IMR-90 (cell line): Measurements from ENCODE around the gene ZNF57. TPM values are rescaled to one million over a fixed set of nuclear protein-coding genes. Genes with fewer than 3 reads are reported as not detected.
A peak's percentile ranks its signal among the peaks of the same experiment; 100 is the strongest.

Experiments
- ATAC-seq: fragments of 200-7000 bp; cut with Tn5 transposase; 2 replicates; pipeline ENCODE4 v1.9.1; 2020; ENCODE audit warnings: low read depth, mild to moderate bottlenecking, moderate library complexity
- BruUV-seq: library from RNA; stranded (reverse); fragments of 400-500 nt; replicated peaks from 2 replicates; lab custom pipeline; 2021; lab: Mats Ljungman, UMichigan
- CTCF ChIA-PET: fragments of 300-600 bp; formaldehyde crosslinking; extraction: SDS; loops from one replicate; lab custom pipeline; 2021; ENCODE audit warnings: antibody characterized with exemption; lab: Yijun Ruan, JAX
- POLR2A ChIA-PET: fragments of 300-600 bp; sonication (Branson Sonifier 250); formaldehyde crosslinking; loops from one replicate; lab custom pipeline; 2022; ENCODE audit warnings: antibody characterized with exemption; ENCODE audit not compliant: unreplicated experiment; lab: Charles Lee
- DNase-seq: peaks from one replicate; pipeline ENCODE4 v3.0.0; 2013
- H2AFZ ChIP-seq: replicated peaks from 2 replicates; pipeline ENCODE3; 2013; ENCODE audit warnings: low read length, mild to moderate bottlenecking; ENCODE audit not compliant: poor library complexity
- H2AK5ac ChIP-seq: 2 replicates; pipeline ENCODE4 v1.6.1; 2013; ENCODE audit warnings: low read depth, low read length, inconsistent platforms
- H2AK9ac ChIP-seq: replicated peaks from 2 replicates; pipeline ENCODE3; 2013; ENCODE audit warnings: mild to moderate bottlenecking, low read depth, low read length, moderate library complexity; ENCODE audit not compliant: poor library complexity
- H2BK120ac ChIP-seq: 2 replicates; pipeline ENCODE4 v1.6.1; 2013; ENCODE audit warnings: low read depth, low read length, inconsistent platforms
- H2BK15ac ChIP-seq: 3 replicates; pipeline ENCODE4 v1.6.1; 2013; ENCODE audit warnings: low read depth, low read length, inconsistent platforms
- H2BK20ac ChIP-seq: 2 replicates; pipeline ENCODE4 v1.6.1; 2013; ENCODE audit warnings: low read depth, mild to moderate bottlenecking, inconsistent platforms, low read length, moderate library complexity
- H2BK5ac ChIP-seq: 2 replicates; pipeline ENCODE4 v1.6.1; 2013; ENCODE audit warnings: mild to moderate bottlenecking, low read depth, low read length, inconsistent platforms; ENCODE audit not compliant: poor library complexity, severe bottlenecking
- H3K14ac ChIP-seq: replicated peaks from 2 replicates; pipeline ENCODE4 v1.6.1; 2013; ENCODE audit warnings: low read depth, low read length, inconsistent platforms
- H3K18ac ChIP-seq: 2 replicates; pipeline ENCODE4 v1.6.1; 2013; ENCODE audit warnings: low read depth, low read length, control low read depth
- H3K23ac ChIP-seq: 2 replicates; pipeline ENCODE4 v1.6.1; 2013; ENCODE audit warnings: low read depth, low read length, inconsistent platforms
- H3K27ac ChIP-seq: 2 replicates; pipeline ENCODE4 v1.5.1; 2013; ENCODE audit warnings: mild to moderate bottlenecking, control low read depth, low read length; ENCODE audit not compliant: insufficient read depth
- H3K27me3 ChIP-seq: 2 replicates; pipeline ENCODE4 v1.6.1; 2013; ENCODE audit warnings: low read length; ENCODE audit not compliant: control insufficient read depth, insufficient read depth
- H3K36me3 ChIP-seq: 2 replicates; pipeline ENCODE4 v1.6.1; 2013; ENCODE audit warnings: low read length, mixed read lengths; ENCODE audit not compliant: control insufficient read depth, insufficient read depth
- H3K4ac ChIP-seq: 2 replicates; pipeline ENCODE4 v1.6.1; 2013; ENCODE audit warnings: low read depth, low read length, inconsistent platforms
- H3K4me1 ChIP-seq: 2 replicates; pipeline ENCODE4 v1.6.1; 2013; ENCODE audit warnings: low read length, mixed read lengths; ENCODE audit not compliant: control insufficient read depth, insufficient read depth
- H3K4me2 ChIP-seq: 2 replicates; pipeline ENCODE4 v1.6.1; 2013; ENCODE audit warnings: low read depth, mild to moderate bottlenecking, control low read depth, low read length, moderate library complexity
- H3K4me3 ChIP-seq: 2 replicates; pipeline ENCODE4 v1.5.1; 2013; ENCODE audit warnings: low read depth, mild to moderate bottlenecking, control low read depth, low read length, moderate library complexity; ENCODE audit not compliant: insufficient read depth
- H3K56ac ChIP-seq: 2 replicates; pipeline ENCODE4 v1.6.1; 2013; ENCODE audit warnings: low read length, inconsistent platforms; ENCODE audit not compliant: insufficient read depth; ENCODE audit errors: extremely low read depth
- H3K79me1 ChIP-seq, 2 experiments: 2 replicates each; pipeline ENCODE4 v1.6.1; 2013; ENCODE audit warnings: low read length in 2 of 2, inconsistent platforms in 1 of 2, low read depth in 1 of 2
- H3K9ac ChIP-seq: 2 replicates; pipeline ENCODE4 v1.6.1; 2013; ENCODE audit warnings: low read depth, low read length, control low read depth
- H3K9me1 ChIP-seq: 2 replicates; pipeline ENCODE4 v1.6.1; 2013; ENCODE audit warnings: low read length, inconsistent platforms; ENCODE audit not compliant: insufficient read depth
- H3K9me3 ChIP-seq: 2 replicates; pipeline ENCODE4 v1.6.1; 2013; ENCODE audit warnings: low read length; ENCODE audit not compliant: control insufficient read depth, insufficient read depth
- H4K20me1 ChIP-seq: 2 replicates; pipeline ENCODE4 v1.6.1; 2013; ENCODE audit warnings: low read length, inconsistent platforms; ENCODE audit not compliant: insufficient read depth
- H4K5ac ChIP-seq: 2 replicates; pipeline ENCODE4 v1.6.1; 2013; ENCODE audit warnings: mild to moderate bottlenecking, low read depth, low read length, control low read depth
- H4K8ac ChIP-seq, 2 experiments: 2 replicates each; pipeline ENCODE4 v1.6.1; 2013; ENCODE audit warnings: low read depth in 2 of 2, low read length in 2 of 2, control low read depth in 1 of 2, inconsistent platforms in 1 of 2
- H4K91ac ChIP-seq: 2 replicates; pipeline ENCODE4 v1.6.1; 2013; ENCODE audit warnings: low read depth, low read length, inconsistent platforms; ENCODE audit not compliant: insufficient read depth
- CEBPB ChIP-seq: IDR thresholded peaks from 2 replicates; pipeline ENCODE4 v1.6.1; 2012; ENCODE audit warnings: low read depth, low read length, improper control_type of control experiment
- RAD21 ChIP-seq: IDR thresholded peaks from 2 replicates; pipeline ENCODE4 v1.6.1; 2012; ENCODE audit warnings: low read length, improper control_type of control experiment
- WGBS, 2 experiments: methylation state at CpG; one replicate each; pipeline versions ENCODE4 v1.1.5 to v1.1.7; 2013; ENCODE audit warnings: missing lambda C conversion rate in 2 of 2; ENCODE audit not compliant: insufficient read length in 1 of 2; ENCODE audit errors: extremely low coverage in 2 of 2; 5-methylcytosine and 5-hydroxymethylcytosine counted together
- dilution Hi-C: fragments of 300-500 bp; cut with HindIII; formaldehyde crosslinking; loops from one replicate; pipeline ENCODE4 v1.14.3; 2018; ENCODE audit warnings: low sequenced_read_pairs; ENCODE audit not compliant: unreplicated experiment
- in situ Hi-C: fragments of 300-500 bp; cut with MboI; formaldehyde crosslinking; loops from 3 replicates; pipeline ENCODE4 v1.14.3; 2019; ENCODE audit warnings: low sequenced_read_pairs, inconsistent platforms, mixed read lengths
- intact Hi-C: fragments of 100-400 bp; cut with micrococcal nuclease; formaldehyde crosslinking; loops from 2 replicates; pipeline ENCODE4 v1.10.0; 2022
- polyA plus RNA-seq, 3 experiments: library from polyadenylated mRNA; depleted of rRNA; stranded (reverse); fragments of >200 nt; gene quantifications; 2 replicates each; pipeline ENCODE4 v1.2.3, GENCODE V29; 2012; ENCODE audit warnings: low replicate concordance in 1 of 3
- total RNA-seq: library from RNA; depleted of rRNA; stranded (reverse); fragments of >200 nt; gene quantifications from 2 replicates; pipeline ENCODE4 v1.2.3, GENCODE V29; 2012

Gene ZNF57
- total and polyA plus RNA-seq, 2 of the 4 experiments (the other 2 are of a cell fraction) = 2.2 to 8.6 TPM

DNA sequence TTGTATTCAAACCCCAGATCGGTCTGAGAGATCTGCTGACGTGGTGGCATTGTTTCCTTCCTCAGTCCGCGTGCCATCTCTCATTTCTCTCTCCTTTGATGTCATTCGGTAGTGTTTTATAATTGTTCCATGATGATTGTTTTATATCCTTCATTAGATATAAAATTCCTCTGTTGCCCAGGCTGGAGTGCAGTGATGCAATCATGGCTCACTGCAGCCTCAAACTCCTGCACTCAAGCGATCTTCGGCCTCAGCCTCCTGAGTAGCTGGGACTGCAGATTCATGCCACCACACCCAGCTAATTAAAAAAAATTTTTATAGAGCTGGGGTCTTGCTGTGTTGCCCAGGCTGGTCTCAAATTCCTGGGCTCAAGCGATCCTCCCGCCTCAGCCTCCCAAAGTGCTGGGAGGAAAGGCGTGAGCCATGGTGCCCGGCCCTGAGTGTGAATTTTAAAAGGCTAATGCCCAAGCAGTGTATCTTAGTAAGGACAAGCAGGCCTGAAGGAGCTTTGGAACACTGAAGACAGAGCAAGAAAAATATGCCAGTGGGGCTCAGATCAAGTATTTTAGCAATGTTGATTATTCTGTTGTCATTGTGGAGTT, 5.3 kb downstream of the ZNF57 start:
- no peak overlapping the region for H2BK5ac ChIP-seq
- no peak overlapping the region for H3K27ac ChIP-seq
- H3K4me2 ChIP-seq = no peak overlapping the region
- no peak overlapping the region for H4K91ac ChIP-seq
- BruUV-seq = no TSS peak
- H3K9me1 ChIP-seq = peaks cover 4% of the 10 kb centered on the region; the same call in 1 of the 2 replicates
- no peak overlapping the region for H2AK9ac ChIP-seq
- no peak overlapping the region for H3K4ac ChIP-seq
- ATAC-seq (no peak), DNase-seq (no peak)
- H2AK5ac ChIP-seq = no peak overlapping the region
- H2BK120ac ChIP-seq = no peak overlapping the region
- no peaks in the 10 kb centered on the region for H3K27me3 ChIP-seq
- no peaks in the 10 kb centered on the region for H3K36me3 ChIP-seq
- POLR2A ChIA-PET = no interaction called here
- TF ChIP-seq RAD21 (no peak), CEBPB (0 out of 2 replicates have a peak, but pooled peaks have one; percentile 3)
- 0 out of 2 replicates have a peak, but pooled peaks cover 1% of the 10 kb centered on the region for H3K9me3 ChIP-seq
- dilution Hi-C loops = no loop called here
- H2BK20ac ChIP-seq = no peak overlapping the region
- no peak overlapping the region for H3K56ac ChIP-seq
- no peak overlapping the region for H3K18ac ChIP-seq
- H2AFZ ChIP-seq = no peak overlapping the region
- CTCF ChIA-PET = no interaction called here
- 0 out of 2 replicates have a peak, but pooled peaks cover 4% of the 10 kb centered on the region for H4K20me1 ChIP-seq
- H3K4me3 ChIP-seq = no peak overlapping the region
- H3K23ac ChIP-seq = no peak overlapping the region
- H3K4me1 ChIP-seq = no peaks in the 10 kb centered on the region; the same call in none of the 2 replicates
- peaks cover 17 to 42% of the 10 kb centered on the region in 2 experiments for H3K79me1 ChIP-seq
- 93% methylated on average over 3 of the region's 11 CpGs; no CpG with 5 or more reads in 1 of the 2 experiments for WGBS, 2 experiments
- no peak overlapping the region for H4K8ac ChIP-seq
- intact Hi-C loops = no loop called here
- no peak overlapping the region for H3K14ac ChIP-seq
- H2BK15ac ChIP-seq = no peak overlapping the region
- H3K9ac ChIP-seq = no peak overlapping the region
- no peak overlapping the region for H4K5ac ChIP-seq
- in situ Hi-C loops = no loop called here
